Activated T-helper 1 cell treated with anti-CD3 and anti-CD28 coated beads, Interleukin-12 subunit alpha, Interleukin-12 subunit beta, Interleukin-2, Interleukin-4 antibody, amounts not matched to agents 30 ng/mL and 10 ng/mL and 1 ng/mL, durations not matched to agents 14 hours and 24 hours and 36 hours (primary cell): Measurements from ENCODE around the gene CRELD2. TPM values are rescaled to one million over a fixed set of nuclear protein-coding genes. Genes with fewer than 3 reads are reported as not detected.

Experiments used
- DNase-seq: peaks from one replicate; pipeline ENCODE4 v3.0.0; 2021; ENCODE audit warnings: low spot score
- H3K27ac Mint-ChIP-seq: one replicate; pipeline ENCODE4 v1.8.0; 2021; ENCODE audit warnings: mild to moderate bottlenecking, mixed read lengths
- H3K27me3 Mint-ChIP-seq: one replicate; pipeline ENCODE4 v1.8.0; 2022; ENCODE audit warnings: mild to moderate bottlenecking, moderate library complexity, mixed read lengths; ENCODE audit not compliant: insufficient read depth
- H3K36me3 Mint-ChIP-seq: one replicate; pipeline ENCODE4 v1.8.0; 2021; ENCODE audit warnings: low read depth, mixed read lengths
- H3K4me1 Mint-ChIP-seq: one replicate; pipeline ENCODE4 v1.8.0; 2021; ENCODE audit warnings: low read depth, mixed read lengths
- H3K4me3 Mint-ChIP-seq: one replicate; pipeline ENCODE4 v1.8.0; 2021; ENCODE audit warnings: mild to moderate bottlenecking, moderate library complexity, mixed read lengths
- H3K9me3 Mint-ChIP-seq: one replicate; pipeline ENCODE4 v1.8.0; 2021; ENCODE audit warnings: mixed read lengths
- intact Hi-C: fragments of 100-400 bp; cut with micrococcal nuclease; formaldehyde crosslinking; loops from one replicate; pipeline ENCODE4 v1.15.1; 2024
- total RNA-seq: library from RNA; stranded (reverse); gene quantifications from 2 replicates; pipeline ENCODE4 v1.2.3, GENCODE V29; 2022

CRELD2 gene
- total RNA-seq, 1 donor from 2014 or later, result 51.0 TPM

GRCh38 chr22:49909476-49910205, 8.8 kb upstream of the CRELD2 start:
- Mint-ChIP-seq H3K4me3 (no peak overlapping the region), H3K36me3 (peaks cover 7% of the 10 kb centered on the region), H3K9me3 (no peaks in the 10 kb centered on the region), H3K27me3 (no peaks in the 10 kb centered on the region), H3K4me1 (no peaks in the 10 kb centered on the region), H3K27ac (no peak overlapping the region)
- intact Hi-C loops, result no loop called here
- DNase-seq, result no peak

- H3K27me3 Mint-ChIP-seq, result no peaks in the 10 kb centered on the region
- H3K36me3 Mint-ChIP-seq, result peaks cover 6% of the 10 kb centered on the region
- H3K4me1 Mint-ChIP-seq, result no peaks in the 10 kb centered on the region
- intact Hi-C loops, result no loop called here
- H3K27ac Mint-ChIP-seq, result no peak overlapping the region
- H3K4me3 Mint-ChIP-seq, result no peak overlapping the region
- H3K9me3 Mint-ChIP-seq, result no peaks in the 10 kb centered on the region
- no peak for DNase-seq
Measured at GRCh38 chr22:49910229-49911155, 7.9 kb upstream of the CRELD2 start.

GRCh38 chr22:49911881-49912625, 6.4 kb upstream of the CRELD2 start:
- no peak overlapping the region for H3K4me3 Mint-ChIP-seq
- H3K27me3 Mint-ChIP-seq, result no peaks in the 10 kb centered on the region
- no peak for DNase-seq
- H3K9me3 Mint-ChIP-seq, result no peaks in the 10 kb centered on the region
- peaks cover 6% of the 10 kb centered on the region for H3K36me3 Mint-ChIP-seq
- intact Hi-C loops, result no loop called here
- H3K27ac Mint-ChIP-seq, result no peak overlapping the region
- H3K4me1 Mint-ChIP-seq, result no peaks in the 10 kb centered on the region

- Mint-ChIP-seq H3K4me3 (no peak overlapping the region), H3K36me3 (no peaks in the 10 kb centered on the region), H3K9me3 (no peaks in the 10 kb centered on the region), H3K27me3 (no peaks in the 10 kb centered on the region), H3K27ac (no peak overlapping the region), H3K4me1 (no peaks in the 10 kb centered on the region)
- intact Hi-C loops, result no loop called here
- no peak for DNase-seq
Measured at GRCh38 chr22:49913026-49913425, 5.4 kb upstream of the CRELD2 start.

- H3K9me3 Mint-ChIP-seq, result no peaks in the 10 kb centered on the region
- no peak overlapping the region for H3K4me3 Mint-ChIP-seq
- intact Hi-C loops, result no loop called here
- H3K27me3 Mint-ChIP-seq, result no peaks in the 10 kb centered on the region
- no peaks in the 10 kb centered on the region for H3K4me1 Mint-ChIP-seq
- no peaks in the 10 kb centered on the region for H3K36me3 Mint-ChIP-seq
- no peak overlapping the region for H3K27ac Mint-ChIP-seq
- DNase-seq, result no peak
Measured at GRCh38 chr22:49913446-49913845, 5.0 kb upstream of the CRELD2 start.

GRCh38 chr22:49914256-49914655, 4.2 kb upstream of the CRELD2 start:
- Mint-ChIP-seq H3K27me3 (no peaks in the 10 kb centered on the region), H3K9me3 (no peaks in the 10 kb centered on the region), H3K4me1 (no peaks in the 10 kb centered on the region), H3K36me3 (no peaks in the 10 kb centered on the region), H3K4me3 (no peak overlapping the region), H3K27ac (no peak overlapping the region)
- no peak for DNase-seq
- intact Hi-C loops, result no loop called here

- no peak for DNase-seq
- no peaks in the 10 kb centered on the region for H3K36me3 Mint-ChIP-seq
- H3K4me1 Mint-ChIP-seq, result peaks cover 12% of the 10 kb centered on the region
- no peaks in the 10 kb centered on the region for H3K9me3 Mint-ChIP-seq
- no peak overlapping the region for H3K27ac Mint-ChIP-seq
- intact Hi-C loops, result loop anchor here (5.0 kb wide), 2 partner anchors 88 to 287 kb away; partner anchors contain the start of genes BRD1 and SELENOO
- H3K4me3 Mint-ChIP-seq, result no peak overlapping the region
- H3K27me3 Mint-ChIP-seq, result no peaks in the 10 kb centered on the region
Measured at GRCh38 chr22:49915610-49916009, 2.8 kb upstream of the CRELD2 start.

- H3K36me3 Mint-ChIP-seq, result peaks cover 1% of the 10 kb centered on the region
- no peaks in the 10 kb centered on the region for H3K27me3 Mint-ChIP-seq
- DNase-seq, result no peak
- H3K4me1 Mint-ChIP-seq, result peaks cover 16% of the 10 kb centered on the region
- intact Hi-C loops, result loop anchor here (5.0 kb wide), 2 partner anchors 90 to 285 kb away; partner anchors contain the start of genes BRD1 and SELENOO
- H3K9me3 Mint-ChIP-seq, result no peaks in the 10 kb centered on the region
- H3K4me3 Mint-ChIP-seq, result peak overlapping the region; percentile 89
- no peak overlapping the region for H3K27ac Mint-ChIP-seq
Measured at GRCh38 chr22:49916831-49917230, 1.6 kb upstream of the CRELD2 start.

GRCh38 chr22:49918911-49919881, 762 bp downstream of the CRELD2 start:
- Mint-ChIP-seq H3K27me3 (no peaks in the 10 kb centered on the region), H3K4me1 (peaks cover 16% of the 10 kb centered on the region), H3K36me3 (peaks cover 8% of the 10 kb centered on the region), H3K27ac (peak overlapping the region; percentile 66), H3K9me3 (no peaks in the 10 kb centered on the region), H3K4me3 (peak overlapping the region; percentile 77)
- intact Hi-C loops, result loop anchor here (1.0 to 5.0 kb wide), 6 partner anchors 17 to 283 kb away; partner anchors contain the start of genes BRD1, SELENOO and ZBED4
- no peak for DNase-seq

- Mint-ChIP-seq H3K27me3 (no peaks in the 10 kb centered on the region), H3K36me3 (peaks cover 17% of the 10 kb centered on the region), H3K9me3 (no peaks in the 10 kb centered on the region), H3K27ac (no peak overlapping the region), H3K4me1 (peaks cover 25% of the 10 kb centered on the region), H3K4me3 (peak overlapping the region; percentile 66)
- intact Hi-C loops, result no loop called here
- DNase-seq, result no peak
Measured at GRCh38 chr22:49920859-49921258, 2.4 kb downstream of the CRELD2 start.

GRCh38 chr22:49921508-49922278, 3.3 kb downstream of the CRELD2 start:
- no peaks in the 10 kb centered on the region for H3K27me3 Mint-ChIP-seq
- DNase-seq, result no peak
- intact Hi-C loops, result no loop called here
- no peak overlapping the region for H3K4me3 Mint-ChIP-seq
- peaks cover 19% of the 10 kb centered on the region for H3K36me3 Mint-ChIP-seq
- no peaks in the 10 kb centered on the region for H3K9me3 Mint-ChIP-seq
- no peak overlapping the region for H3K27ac Mint-ChIP-seq
- peaks cover 31% of the 10 kb centered on the region for H3K4me1 Mint-ChIP-seq
